GM19240 (cell line): ENCODE results near the gene MRTFB.
"Not testable (repeated sequence)": the region's sequence is repeated elsewhere in the genome, so short reads cannot be mapped to it uniquely, and the experiment has no call there.

Experiments used
- DNase-seq: peaks from one replicate; pipeline ENCODE4 v3.0.0; 2011; ENCODE audit warnings: low spot score; ENCODE audit not compliant: insufficient read length

The MRTFB gene

DNA sequence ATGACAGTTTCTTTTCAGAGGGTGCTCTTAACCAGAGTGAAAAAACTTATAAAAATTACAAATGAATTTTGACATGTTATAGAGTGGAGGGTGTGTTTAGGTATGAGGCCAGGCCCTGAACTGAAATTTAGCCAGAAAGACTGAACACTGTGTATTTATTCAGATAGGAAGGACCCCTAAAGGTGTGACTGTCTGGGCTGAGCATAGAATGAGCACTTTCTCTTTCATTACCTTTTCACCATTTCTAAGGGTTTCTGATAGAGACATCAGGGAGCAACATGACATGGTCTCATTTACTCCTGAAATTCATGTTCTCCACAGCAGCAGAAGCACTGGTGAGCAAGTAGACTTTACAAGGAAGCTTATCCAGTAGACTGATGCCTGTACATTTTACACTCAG is 32.9 kb downstream of the MRTFB start:
- no peak for DNase-seq

DNA sequence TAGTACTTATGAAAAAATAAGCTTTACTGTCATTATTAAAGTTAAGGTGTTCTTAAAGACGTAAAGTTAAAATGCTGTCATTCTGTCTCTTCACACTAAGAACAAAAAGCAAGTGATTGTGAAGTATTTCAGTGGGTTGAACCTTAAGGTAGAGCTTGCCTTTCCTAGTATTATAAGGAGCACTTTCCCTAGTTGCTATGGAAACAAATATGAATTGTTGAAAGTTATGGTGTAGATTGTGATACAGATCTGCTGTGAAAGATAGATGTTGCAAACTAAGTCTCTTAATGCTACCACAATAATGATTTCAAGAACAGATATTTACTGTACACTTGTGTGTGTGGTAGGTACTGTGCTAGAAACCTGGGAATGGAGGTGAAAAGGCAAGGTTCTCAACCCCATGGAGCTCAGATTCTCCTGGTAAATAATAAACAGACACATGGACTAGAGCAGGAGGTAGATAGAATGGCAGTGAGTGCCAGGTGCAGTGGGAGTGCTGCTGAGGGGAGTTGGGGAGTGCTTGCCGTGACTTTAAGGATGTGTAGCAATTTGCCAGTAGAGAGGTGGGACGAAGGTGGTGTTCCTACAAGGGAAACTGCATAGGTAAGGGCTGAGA is 34.7 kb downstream of the MRTFB start:
- no peak for DNase-seq

DNA sequence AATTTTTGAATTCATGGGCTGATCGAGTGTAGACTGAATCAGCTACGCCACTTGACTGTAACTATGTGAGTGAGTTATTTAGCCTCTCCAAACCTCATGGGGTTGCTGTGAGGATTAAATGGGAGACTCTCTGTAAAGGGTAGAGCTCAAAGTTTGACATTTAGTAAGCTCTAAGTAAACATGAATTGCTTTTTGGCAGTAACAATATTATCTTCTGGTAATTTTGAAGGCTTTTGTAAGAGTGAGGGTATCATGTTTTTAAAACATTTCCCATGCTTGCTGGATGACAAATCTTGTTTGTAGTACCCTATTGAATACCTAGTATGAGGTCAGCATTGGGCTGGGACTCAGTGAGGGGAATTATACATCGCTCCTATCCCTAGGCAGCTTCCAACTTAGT is 35.3 kb downstream of the MRTFB start:
- no peak for DNase-seq

DNA sequence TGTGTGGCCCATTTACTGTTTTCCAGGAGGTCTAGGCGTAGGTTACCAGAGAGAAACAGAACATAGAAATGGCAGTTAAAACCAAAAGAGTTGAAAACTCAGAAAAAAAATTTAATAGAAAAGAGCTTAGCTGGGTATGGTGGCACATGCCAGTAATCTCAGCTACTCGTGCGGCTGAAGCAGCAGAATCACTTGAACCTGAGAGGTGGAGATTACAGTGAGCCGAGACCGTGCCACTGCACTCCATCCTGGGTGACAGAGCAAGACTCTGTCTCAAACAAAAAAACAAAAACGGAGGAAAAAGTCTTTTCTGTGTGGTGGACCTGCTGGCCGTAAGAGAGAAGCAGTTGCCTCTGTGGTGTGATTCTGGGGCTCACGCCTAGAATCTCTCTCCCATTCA is 35.8 kb downstream of the MRTFB start:
- no peak for DNase-seq

DNA sequence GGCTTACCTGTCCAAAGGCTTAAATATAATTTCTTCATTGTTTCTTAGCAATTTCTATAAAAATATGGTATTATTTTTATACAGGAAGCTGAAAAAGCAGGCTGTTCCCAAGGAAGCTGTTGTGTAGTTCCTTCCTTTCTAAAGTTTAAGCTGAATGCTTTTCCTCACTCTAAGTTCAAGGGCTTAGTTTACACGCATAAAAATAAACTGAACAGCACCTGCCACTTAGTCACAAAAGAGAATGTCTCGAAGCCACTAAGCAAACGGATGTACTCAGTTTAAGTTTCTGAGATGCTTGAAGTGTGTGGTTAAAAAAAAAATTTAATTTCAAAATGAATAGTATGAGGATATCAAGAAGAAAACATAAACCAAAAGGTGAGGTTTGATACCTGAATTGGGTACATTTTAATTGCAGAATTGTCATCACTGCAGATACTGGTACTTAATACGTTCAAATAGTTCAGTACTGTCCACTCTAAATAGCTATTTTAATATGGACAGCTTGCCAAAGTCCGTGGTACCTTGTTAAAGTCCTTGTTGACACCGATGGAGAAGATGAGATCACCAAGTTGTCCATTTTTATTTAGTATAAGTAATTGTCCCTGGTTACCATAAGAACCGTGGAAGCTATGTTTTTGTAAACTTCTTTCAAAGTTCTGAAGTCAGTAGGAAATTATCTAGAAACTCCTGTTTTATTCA is 38.1 kb downstream of the MRTFB start:
- no peak for DNase-seq

DNA sequence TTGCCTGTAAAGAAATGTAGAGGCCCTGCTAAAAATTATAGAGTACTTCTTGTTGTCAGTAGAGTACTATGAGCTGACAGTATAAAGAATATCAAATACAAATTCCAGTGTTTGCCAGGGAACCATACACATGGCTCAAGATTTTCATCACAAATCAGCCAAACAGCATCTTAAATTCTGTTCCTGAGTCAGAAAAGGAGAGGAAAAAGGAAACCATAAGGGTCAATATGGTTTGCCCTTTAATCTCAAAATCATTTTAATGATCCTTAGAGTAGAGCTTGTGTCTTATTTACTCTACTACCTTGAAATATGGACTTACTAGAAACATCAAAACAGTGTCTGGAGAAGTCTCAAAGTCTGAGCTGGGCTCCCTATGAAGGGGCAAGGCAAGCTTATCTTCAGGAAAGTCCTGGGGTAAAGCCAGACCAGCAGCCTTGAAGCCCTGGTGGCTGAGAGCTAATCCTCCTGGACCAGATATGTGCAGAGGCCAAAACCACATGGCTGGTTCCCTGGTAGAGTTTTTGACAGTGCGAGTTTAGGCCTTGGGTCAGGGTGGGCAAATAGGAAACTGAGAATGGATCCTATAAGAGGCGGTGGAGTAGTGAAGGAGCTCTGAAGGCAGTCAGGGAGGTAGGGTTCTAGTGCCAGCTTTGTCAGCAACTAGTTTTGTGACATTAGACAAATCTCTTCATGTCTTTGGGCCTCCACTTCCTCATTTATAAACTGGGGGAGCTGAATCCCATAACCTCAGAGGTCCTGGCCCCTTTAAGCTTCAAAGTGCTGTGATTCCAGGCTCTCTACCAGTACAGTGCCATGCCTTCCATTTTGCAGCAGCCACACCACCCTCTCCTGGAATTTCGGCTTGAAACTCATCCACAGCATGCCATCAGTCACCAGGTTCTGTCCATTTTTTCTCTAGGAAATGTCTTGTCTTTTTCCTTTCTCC is 38.9 kb downstream of the MRTFB start:
- no peak for DNase-seq

DNA sequence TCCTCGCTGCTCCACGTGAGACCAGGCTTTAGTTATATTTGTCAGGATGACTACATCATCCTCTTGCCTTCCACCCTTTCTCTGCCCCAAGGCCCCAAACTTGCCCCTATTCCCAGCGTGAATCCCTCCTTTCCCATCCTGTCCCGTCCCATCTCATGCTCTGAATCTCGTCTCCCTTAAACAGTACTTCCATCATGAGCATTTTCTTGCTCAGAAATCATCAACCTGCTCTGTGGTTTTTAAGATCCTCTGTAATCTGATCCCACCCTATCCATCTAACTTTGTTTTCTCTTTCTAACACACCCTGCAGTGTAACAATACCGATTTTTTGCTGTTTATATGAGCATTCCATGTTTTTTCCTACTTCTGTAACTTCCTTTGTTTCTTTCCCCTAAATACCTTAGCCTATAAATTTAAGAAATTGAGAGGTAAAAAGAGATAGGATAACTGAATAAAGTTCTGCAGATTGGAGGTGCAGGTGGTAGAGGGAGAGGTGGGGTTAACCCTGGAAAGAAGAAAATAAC is 39.7 kb downstream of the MRTFB start:
- DNase-seq, result no peak

DNA sequence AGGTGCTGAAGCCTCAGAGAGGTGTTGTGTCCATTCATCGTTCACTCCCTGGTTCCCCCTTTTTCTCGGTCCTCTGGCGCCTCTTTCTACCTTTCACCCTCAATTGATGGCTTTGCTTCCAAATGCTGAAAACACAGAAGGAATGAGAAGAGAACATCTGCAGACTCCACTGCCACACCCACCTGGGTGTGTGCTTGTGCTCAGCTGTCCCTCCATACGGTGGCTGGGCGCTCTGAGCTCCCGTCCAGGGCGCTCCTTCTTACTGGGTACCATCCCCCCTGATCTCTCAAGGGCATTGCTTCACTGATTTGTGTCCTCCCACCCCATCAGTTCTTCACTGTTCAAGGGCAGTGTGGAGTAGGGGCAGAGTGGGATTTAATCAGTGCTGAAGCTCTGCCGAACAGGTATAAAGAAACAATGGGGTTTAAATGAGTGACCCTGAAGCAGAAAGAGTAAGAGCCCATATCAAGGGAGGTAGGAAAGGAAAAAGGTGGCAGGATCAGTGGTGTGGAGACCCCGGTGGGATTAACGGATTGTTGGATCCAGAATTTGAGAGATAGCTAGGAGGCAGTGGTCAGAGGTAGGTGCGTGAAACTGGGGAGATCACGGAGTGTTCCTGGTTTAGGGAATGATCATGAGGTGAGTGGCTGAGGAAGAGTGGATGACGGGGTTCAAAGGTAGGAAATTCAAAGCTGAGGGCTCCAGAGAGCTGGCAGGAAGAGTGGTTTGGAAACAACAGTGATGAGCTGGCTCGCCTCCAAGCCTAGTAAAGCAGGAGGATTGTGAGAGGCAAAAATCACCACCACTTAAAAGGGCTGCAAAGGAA is 40.8 kb downstream of the MRTFB start:
- no peak for DNase-seq

DNA sequence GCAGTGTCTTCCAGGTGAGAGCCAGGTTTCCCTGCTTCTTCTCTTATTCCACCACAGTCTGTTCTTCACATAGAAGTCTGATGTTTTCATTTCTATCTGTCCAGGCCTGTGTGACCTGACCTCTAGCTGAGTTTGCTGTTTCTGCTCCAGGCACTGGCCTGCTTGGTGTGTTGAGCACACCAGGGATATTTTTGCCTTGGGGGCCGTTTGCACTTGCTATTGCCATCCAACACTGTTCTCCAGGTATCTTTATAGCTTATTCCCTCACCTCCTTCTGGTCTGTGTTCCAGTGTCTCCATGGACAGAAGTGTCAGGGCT is 41.4 kb downstream of the MRTFB start:
- no peak for DNase-seq

DNA sequence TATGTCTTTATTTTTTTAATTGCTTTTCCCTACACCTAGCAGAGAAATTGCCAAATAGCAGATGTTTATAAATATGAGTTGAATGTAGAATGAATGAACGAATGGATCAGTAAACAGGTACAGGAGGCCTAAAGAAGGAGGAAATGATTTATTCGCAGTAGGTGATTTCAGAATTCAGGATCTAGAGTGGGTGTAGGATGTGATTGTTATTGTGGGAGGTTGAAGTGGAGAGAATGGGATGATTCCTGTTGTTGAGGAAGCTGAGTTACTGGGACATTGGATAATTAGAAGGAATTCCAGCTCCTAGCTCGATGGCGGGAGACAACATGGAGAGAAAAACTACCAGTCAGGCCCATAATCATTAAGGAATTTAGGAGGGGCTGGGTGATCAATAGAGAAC is 42.2 kb downstream of the MRTFB start:
- no peak for DNase-seq

DNA sequence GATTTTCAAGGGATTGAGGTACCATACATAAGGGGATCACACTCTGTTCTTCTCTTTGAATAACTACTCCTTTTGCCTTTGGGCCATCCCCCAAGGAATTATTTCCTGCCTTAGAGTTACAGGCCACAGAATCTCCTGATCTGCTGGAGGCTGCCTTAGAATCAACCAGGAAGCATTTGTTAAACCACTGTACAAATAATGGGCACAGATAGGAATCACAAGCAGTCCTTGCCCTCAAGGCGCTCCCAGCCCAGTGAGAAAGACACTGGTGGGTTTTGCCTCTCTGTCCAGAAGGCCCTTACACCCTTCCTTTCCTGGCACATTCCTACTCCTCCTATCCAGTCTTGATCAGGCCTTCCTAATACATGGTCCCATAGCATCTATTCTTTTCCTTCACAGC is 45.9 kb downstream of the MRTFB start:
- DNase-seq, result no peak

DNA sequence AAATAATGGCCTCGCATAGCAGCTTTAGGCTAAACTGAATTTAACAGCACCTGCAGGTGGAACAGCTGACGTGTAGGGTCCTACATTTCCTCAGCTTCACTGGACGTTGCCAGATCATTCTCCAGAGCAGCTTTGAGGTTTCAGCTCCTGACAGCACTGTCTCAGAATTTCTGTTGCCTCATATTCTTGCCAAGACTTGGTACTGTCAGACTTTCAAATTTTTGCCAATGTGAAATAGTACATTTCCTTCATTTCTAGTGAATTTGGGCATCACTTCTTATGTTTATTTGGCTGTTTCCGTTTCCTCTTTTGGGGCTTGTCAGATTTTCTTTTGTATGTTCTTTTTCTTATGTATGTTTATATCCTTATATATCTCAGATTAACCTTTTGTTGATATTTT is 48.7 kb downstream of the MRTFB start:
- DNase-seq, result no peak

DNA sequence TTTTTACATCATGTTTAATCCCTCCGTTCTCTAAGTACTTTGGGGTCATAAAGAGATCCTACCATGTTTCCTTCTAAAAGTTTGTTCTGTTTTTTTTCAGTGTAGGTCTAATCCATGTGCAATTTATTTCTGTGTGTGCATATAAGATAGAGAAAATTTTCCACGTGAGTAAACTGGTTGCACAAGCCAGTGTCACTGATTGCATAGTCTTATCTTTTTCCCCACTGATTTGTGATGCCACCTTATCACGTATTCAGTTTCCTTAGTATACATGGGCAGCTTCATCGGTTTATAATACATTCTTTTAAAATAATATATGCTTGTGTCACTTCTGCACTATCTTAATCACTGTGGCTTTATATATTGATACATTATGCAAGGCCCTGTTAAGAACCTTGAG is 49.2 kb downstream of the MRTFB start:
- DNase-seq, result no peak

DNA sequence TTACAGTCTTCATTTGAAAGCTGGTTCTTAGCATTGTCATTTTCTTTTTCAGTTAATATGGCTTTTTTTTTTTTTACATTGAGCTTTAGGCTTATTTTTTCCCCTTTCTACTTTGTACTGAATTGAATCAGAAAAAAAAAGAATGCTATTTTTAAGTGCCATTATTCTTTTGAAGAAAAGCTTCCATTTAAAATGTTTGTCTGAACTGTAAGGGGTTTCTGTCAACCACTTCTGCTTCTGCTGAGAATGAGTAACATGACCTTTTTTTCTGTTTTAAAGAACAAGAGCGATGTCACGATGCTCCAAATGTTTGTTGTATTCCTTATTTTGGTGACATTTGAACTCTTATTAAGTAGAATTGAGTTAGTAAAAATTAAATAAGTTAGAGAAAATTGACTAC is 50.0 kb downstream of the MRTFB start:
- DNase-seq, result no peak

DNA sequence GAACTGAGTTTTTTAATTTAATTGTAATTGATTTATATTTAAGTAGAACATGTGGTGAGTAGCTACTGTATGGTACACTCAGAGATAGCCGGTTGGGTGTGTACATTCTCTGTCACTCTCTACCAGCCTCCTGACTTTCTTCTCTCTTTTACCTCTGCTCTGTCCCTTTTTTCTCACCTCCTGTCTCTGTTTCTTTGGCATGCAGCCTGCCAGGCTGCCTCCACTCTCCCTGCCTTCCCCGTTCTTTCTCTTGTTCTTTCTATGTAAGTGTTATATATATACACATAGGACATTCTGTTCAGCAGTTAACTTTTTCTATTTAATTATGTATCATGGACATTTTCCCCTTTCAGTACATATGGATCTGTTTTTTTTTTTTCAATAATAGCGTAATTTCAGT is 50.8 kb downstream of the MRTFB start:
- DNase-seq, result no peak

DNA sequence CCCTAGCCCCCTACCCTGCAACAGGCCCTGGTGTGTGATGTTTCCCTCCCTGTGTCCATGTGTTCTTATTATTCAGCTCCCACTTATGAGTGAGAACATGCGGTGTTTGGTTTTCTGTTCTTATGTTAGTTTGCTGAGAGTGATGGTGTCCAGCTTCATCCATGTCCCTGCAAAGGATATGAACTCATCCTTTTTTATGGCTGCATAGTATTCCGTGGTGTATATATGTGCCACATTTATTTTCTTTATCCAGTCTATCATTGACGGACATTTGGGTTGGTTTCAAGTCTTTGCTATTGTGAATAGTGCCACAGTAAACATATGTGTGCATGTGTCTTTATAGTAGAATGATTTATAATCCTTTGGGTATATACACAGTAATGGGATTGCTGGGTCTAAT is 51.3 kb downstream of the MRTFB start:
- not testable (repeated sequence) for DNase-seq

DNA sequence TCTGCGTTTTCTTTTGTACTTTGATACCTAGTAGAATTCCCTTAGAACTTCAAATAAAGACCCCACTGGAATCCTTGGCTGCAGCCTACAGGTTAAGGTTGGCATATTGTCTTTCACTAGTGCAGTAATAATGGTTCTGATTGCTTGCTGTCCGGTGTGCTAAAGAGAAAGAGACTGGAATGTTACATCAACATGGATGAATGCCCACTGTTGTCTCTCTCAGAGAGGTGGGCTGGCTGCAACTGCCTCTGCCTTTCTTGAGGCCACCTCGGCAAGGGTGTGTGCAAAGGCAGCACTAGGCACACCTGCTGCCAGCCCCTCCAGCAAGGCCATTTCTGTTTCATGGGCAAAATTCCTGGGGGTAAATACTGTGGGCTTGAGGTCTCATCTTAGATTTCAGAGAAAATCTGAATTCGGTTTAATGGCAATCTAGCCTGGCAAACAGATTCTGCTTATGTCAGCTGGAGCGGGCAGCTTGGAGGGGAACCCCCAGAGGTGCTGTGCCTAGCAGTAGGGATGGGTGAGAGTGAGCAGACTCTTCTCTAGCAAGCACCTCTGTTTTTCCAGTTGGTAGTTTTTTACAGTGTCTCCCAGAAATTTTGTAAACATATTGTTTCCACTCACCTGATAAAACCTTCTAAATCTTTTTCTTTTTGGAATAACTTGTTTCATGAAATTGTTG is 54.0 kb downstream of the MRTFB start:
- DNase-seq, result no peak

DNA sequence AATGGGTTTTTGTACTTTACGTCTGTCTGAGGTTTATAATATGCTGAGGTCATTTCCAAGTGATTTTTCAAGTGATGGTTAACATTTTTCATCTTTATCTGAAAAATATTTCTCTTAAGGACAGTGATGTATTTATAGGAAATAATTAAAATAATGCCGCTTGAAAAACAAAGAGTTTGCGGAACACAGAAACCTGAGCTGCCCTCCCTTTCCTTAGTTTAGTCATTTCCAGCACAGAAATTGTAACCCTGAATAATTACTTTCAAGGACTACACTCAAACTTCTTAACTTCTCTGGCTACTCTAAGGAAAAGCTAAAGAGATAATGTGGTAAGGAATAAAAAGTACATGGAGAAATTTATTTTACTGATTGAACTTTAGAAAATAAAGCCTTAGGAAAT is 54.6 kb downstream of the MRTFB start:
- no peak for DNase-seq

DNA sequence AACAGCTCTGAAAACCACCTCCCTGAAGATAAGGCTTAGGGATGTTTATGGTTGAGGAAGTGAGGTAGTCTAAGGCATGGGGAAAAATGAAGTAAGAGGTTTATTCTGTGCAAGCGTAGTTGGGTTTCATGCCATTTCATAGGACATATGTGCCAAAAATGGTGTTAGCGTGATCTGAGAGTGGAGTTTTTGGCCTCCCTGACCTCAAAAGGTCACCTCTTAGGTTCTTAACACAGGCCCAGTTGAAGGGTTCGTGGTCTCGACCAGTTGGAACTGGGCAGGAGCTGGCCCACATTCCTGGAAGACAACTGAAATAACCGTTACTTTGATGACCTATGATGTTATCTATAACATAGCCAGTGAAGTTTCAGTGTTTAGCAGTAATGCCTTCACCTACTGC is 57.0 kb downstream of the MRTFB start:
- DNase-seq, result no peak

DNA sequence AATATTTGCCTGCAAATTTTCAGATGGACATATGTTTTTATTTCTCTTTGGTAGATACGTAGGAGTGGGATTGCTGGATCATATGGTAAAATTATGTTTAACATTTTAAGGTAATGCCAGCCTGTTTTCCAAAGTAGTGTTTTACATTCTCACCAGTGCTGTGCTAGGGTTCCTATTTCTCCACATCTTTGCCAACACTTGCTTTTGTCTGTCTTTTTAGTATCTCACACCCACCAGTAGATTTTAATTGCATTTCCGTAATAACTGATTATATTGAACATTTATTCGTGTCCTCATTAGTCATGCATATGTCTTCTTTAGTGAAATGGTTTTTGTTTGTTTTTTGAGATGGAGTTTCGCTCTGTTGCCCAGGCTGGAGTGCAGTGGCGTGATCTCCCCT is 58.4 kb downstream of the MRTFB start:
- DNase-seq, result no peak
